Transverse colon (tissue), 4 donors: ENCODE results near the gene B4GAT1. TPM values are rescaled to one million over a fixed set of nuclear protein-coding genes. Genes with fewer than 3 reads are reported as not detected.

ENCODE experiments used
- DNase-seq: peaks from one replicate; pipeline ENCODE4 v3.0.0-alpha.2; 2019
- H3K27ac ChIP-seq, 4 donors: fragments of 200-600 bp; sonication (generic); 2 replicates each; pipeline ENCODE4 v1.5.1; 2016 to 2018; ENCODE audit warnings: inconsistent platforms in 4 of 4
- H3K27me3 ChIP-seq: fragments of 200-600 bp; sonication (generic); 2 replicates; pipeline ENCODE4 v1.5.1; 2017; ENCODE audit warnings: inconsistent platforms
- H3K36me3 ChIP-seq, 4 donors: fragments of 200-600 bp; sonication (generic); 2 replicates each; pipeline ENCODE4 v1.5.1; 2017 to 2019; ENCODE audit warnings: inconsistent platforms in 4 of 4
- H3K4me1 ChIP-seq, 4 donors: fragments of 200-600 bp; sonication (generic); 2 replicates each; pipeline ENCODE4 v1.5.1; 2017 to 2020; ENCODE audit warnings: inconsistent platforms in 4 of 4
- H3K4me3 ChIP-seq, 4 donors: fragments of 200-600 bp; sonication (generic); 1 replicate in 1 of 4; 2 replicates in 3 of 4; pipeline versions ENCODE4 v1.5.1 to v1.6.1; 2017 to 2019; ENCODE audit warnings: inconsistent platforms in 4 of 4
- H3K9me3 ChIP-seq, 2 donors: fragments of 200-600 bp; sonication (generic); 2 replicates each; pipeline ENCODE4 v1.5.1; 2017 to 2019; ENCODE audit warnings: inconsistent platforms in 2 of 2
- CTCF ChIP-seq, 5 experiments: fragments of 200-600 bp in 3 of 5; fragments of 450-650 bp in 2 of 5; sonication (generic) in 3 of 5; IDR thresholded peaks; 1 replicate in 2 of 5; 2 replicates in 3 of 5; pipeline ENCODE4 v1.5.1; 2016 to 2017; ENCODE audit warnings: antibody characterized with exemption in 5 of 5, inconsistent platforms in 3 of 5, mild to moderate bottlenecking in 2 of 5, moderate library complexity in 1 of 5
- EP300 ChIP-seq: sonication (generic); formaldehyde crosslinking; IDR thresholded peaks from one replicate; pipeline ENCODE4 v1.6.1; 2017; ENCODE audit warnings: antibody characterized with exemption, low read depth
- POLR2A ChIP-seq: fragments of 450-650 bp; IDR thresholded peaks from one replicate; pipeline ENCODE4 v1.6.1; 2016; ENCODE audit warnings: antibody characterized with exemption, mild to moderate bottlenecking, moderate library complexity
- POLR2AphosphoS5 ChIP-seq, 3 donors: sonication (generic); formaldehyde crosslinking; IDR thresholded peaks; one replicate each; pipeline ENCODE4 v1.6.1; 2016; ENCODE audit warnings: antibody characterized with exemption in 3 of 3
- WGBS, 2 donors: methylation state at CpG; one replicate each; pipeline ENCODE4 v1.1.5; 2018; ENCODE audit warnings: low coverage in 1 of 2; 5-methylcytosine and 5-hydroxymethylcytosine counted together
- in situ Hi-C, 4 donors: fragments of 200-750 bp; cut with MboI; loops; one replicate each; pipeline versions ENCODE4 v1.15.0 to v1.15.1; 2017; ENCODE audit warnings: low sequenced_read_pairs in 3 of 4, low pct_ligation_motif_present in 1 of 4, low pct_unique_long_range_greater_than_20kb in 1 of 4
- intact Hi-C: fragments of 100-400 bp; cut with DNase I; formaldehyde crosslinking; loops from one replicate; pipeline ENCODE4 v1.15.1; 2023; ENCODE audit warnings: low total_unique reads
- total RNA-seq, 4 donors: library from RNA; depleted of rRNA; stranded (reverse); fragments of >200 nt; gene quantifications; one replicate each; pipeline ENCODE4 v1.1.0, GENCODE V29; 2016

B4GAT1 gene
- 10 to 100 TPM; 21.8 to 31.8 (median 23.6) TPM for total RNA-seq

- no peaks in the 10 kb centered on the region for H3K9me3 ChIP-seq
- 0% methylated on average over 5 to 55 of the region's 101 CpGs for WGBS, 2 donors
- peak within 1 kb of the TSS; percentile 44 to 89 (median 86) for H3K4me3 ChIP-seq
- no peaks in the 10 kb centered on the region for H3K27me3 ChIP-seq
- H3K36me3 ChIP-seq: no peaks in the 10 kb centered on the region
- in situ Hi-C loops: no loop called here
- TF ChIP-seq CTCF (IDR thresholded peaks at IDR 0.05) (no peak), POLR2AphosphoS5 (IDR thresholded peaks at IDR 0.05) (peak in 2 of 3 donors; percentile 39 to 71), POLR2A (peak; percentile 66), EP300 (no peak)
- H3K4me1 ChIP-seq: peaks cover 23 to 78% (median 47%) of the 10 kb centered on the region in 4 donors
- peak within 1 kb of the TSS; percentile 87 to 98 (median 92) for H3K27ac ChIP-seq
- peak; percentile 89 for DNase-seq
- intact Hi-C loops: no loop called here
These were observed at the start of gene B4GAT1 for GRCh38 chr11:66347425-66348276. B4GAT1 (minus strand) TSS chr11:66347629; CDS start chr11:66347545, 84 bp downstream.

GRCh38 chr11:66393954-66394353 is 46.5 kb upstream of the B4GAT1 start:
- H3K4me3 ChIP-seq: no peak overlapping the region
- in situ Hi-C loops: loop anchor here in 1 of 4 donors (10.0 kb wide), 1 partner anchor 89 kb away; no protein-coding TSS in a partner anchor
- no peak overlapping the region for H3K27ac ChIP-seq
- DNase-seq: no peak
- H3K9me3 ChIP-seq: no peaks in the 10 kb centered on the region
- H3K4me1 ChIP-seq: no peaks in the 10 kb centered on the region
- 70 to 94% methylated on average over 2 to 3 of the region's 3 CpGs for WGBS, 2 donors
- intact Hi-C loops: no loop called here
- peaks cover 24% of the 10 kb centered on the region for H3K27me3 ChIP-seq
- H3K36me3 ChIP-seq: no peaks in the 10 kb centered on the region
- TF ChIP-seq EP300 (no peak), POLR2A (no peak), POLR2AphosphoS5 (IDR thresholded peaks at IDR 0.05) (no peak), CTCF (IDR thresholded peaks at IDR 0.05) (no peak)

- H3K4me3 ChIP-seq: no peak overlapping the region
- intact Hi-C loops (no loop called here), in situ Hi-C loops (loop anchor here in 1 of 4 donors (10.0 kb wide), 1 partner anchor 87 kb away; no protein-coding TSS in a partner anchor)
- H3K27ac ChIP-seq: no peak overlapping the region
- H3K36me3 ChIP-seq: no peaks in the 10 kb centered on the region
- TF ChIP-seq EP300 (no peak), POLR2AphosphoS5 (IDR thresholded peaks at IDR 0.05) (no peak), POLR2A (no peak), CTCF (IDR thresholded peaks at IDR 0.05) (no peak)
- WGBS, 2 donors: 62 to 63% methylated on average over 6 of the region's 6 CpGs
- H3K27me3 ChIP-seq: peaks cover 24% of the 10 kb centered on the region
- H3K4me1 ChIP-seq: peaks cover 0 to 6% (median 0%) of the 10 kb centered on the region in 4 donors
- H3K9me3 ChIP-seq: no peaks in the 10 kb centered on the region
- DNase-seq: no peak
These were observed 43.9 kb upstream of the B4GAT1 start for GRCh38 chr11:66391322-66391721.

GRCh38 chr11:66388780-66389386 is 41.5 kb upstream of the B4GAT1 start:
- peaks cover 27% of the 10 kb centered on the region for H3K27me3 ChIP-seq
- peaks cover 0 to 12% (median 0%) of the 10 kb centered on the region in 4 donors for H3K4me1 ChIP-seq
- H3K4me3 ChIP-seq: no peak overlapping the region
- intact Hi-C loops: no loop called here
- no peaks in the 10 kb centered on the region for H3K36me3 ChIP-seq
- H3K27ac ChIP-seq: no peak overlapping the region
- DNase-seq: peak; percentile 83
- H3K9me3 ChIP-seq: no peaks in the 10 kb centered on the region
- WGBS, 2 donors: 31 to 63% methylated on average over 2 to 8 of the region's 8 CpGs
- in situ Hi-C loops: loop anchor here in 1 of 4 donors (10.0 kb wide), 1 partner anchor 84 kb away; no protein-coding TSS in a partner anchor
- no peak for TF ChIP-seq EP300
- TF ChIP-seq CTCF (IDR thresholded peaks at IDR 0.05): peak; percentile 66 to 79 (median 67)
